GM18502 (cell line): ENCODE data around the gene CHD1.
"Not testable (repeated sequence)": the region's sequence is repeated elsewhere in the genome, so short reads cannot be mapped to it uniquely, and the experiment has no call there.

Experiments used
- ATAC-seq: cut with Tn5 transposase; IDR thresholded peaks from one replicate; pipeline ENCODE4 v1.9.1; 2021; ENCODE audit warnings: mild to moderate bottlenecking; ENCODE audit not compliant: unreplicated experiment, poor library complexity

The CHD1 gene

DNA sequence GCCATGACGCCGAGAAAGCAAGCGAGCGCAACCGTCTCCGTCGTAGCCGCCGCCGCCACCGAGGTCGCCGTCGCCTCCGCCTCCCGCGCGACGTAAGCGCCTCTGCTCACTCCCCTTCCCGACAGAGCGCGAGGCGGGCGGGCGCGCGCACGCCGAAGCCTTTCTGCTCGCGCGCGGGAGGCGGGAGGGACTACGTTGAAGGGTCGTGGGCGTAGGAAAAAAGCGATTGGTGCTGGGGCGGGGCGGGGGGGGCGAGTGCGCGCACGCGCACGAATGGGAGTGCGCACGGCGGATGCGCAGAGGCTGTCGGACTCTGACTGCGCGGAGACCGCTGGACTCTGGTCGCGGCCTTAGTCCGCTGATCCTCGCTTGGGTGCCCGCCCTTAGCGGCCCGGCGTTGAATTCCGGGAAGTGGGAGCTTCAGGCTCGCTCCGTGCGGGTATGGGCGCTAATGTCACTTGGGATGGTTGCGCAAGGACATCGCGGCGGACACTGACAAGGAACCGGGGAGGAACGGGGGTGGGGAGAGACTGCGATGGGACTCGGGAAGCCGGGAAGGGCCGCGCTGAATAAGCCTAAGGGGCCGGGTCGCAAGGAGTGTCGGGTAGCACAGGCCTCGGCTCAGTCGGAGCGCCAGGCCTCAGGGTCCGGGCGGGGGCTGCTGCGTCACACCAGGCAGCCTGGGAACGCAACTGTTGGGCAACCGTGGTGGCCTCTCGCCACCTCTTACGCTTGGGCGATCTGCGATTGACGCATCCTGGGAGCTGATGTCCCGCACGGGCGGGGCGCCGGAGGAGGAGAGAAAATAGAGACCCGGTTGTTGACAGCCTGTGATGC, at the start of gene CHD1:
CHD1 (minus strand) TSS at position 135 of the 837 bp plus-strand sequence. CDS start 2,621 bp downstream, outside the sequence.
- peak; percentile 70 for ATAC-seq

GRCh38 chr5:98978528-98978927, 49.7 kb upstream of the CHD1 start:
- no peak for ATAC-seq

DNA sequence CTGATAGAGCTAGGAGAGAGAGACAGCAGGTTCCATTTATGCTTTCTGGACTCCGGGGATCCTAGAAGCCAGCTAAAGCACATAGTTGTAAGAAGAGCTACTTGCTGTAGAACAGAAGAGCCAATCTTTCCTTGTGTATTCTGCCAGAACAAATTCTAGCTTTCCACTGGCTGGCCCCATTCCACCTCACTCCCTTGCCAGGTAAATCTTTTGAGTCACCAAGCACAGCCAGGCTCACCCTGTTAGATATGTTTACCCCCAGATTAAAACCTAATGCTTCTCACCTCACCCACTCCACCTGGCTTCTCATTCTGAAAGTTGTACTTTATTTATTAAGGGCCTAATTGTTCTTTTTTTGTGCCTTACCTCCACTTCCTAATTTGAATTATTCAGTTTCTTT, 48.9 kb upstream of the CHD1 start:
- no peak for ATAC-seq

GRCh38 chr5:98975682-98976407, 47.0 kb upstream of the CHD1 start:
- ATAC-seq: peak; percentile 92

- peak; percentile 43 for ATAC-seq
Measured at GRCh38 chr5:98975223-98975622, 46.4 kb upstream of the CHD1 start.

DNA sequence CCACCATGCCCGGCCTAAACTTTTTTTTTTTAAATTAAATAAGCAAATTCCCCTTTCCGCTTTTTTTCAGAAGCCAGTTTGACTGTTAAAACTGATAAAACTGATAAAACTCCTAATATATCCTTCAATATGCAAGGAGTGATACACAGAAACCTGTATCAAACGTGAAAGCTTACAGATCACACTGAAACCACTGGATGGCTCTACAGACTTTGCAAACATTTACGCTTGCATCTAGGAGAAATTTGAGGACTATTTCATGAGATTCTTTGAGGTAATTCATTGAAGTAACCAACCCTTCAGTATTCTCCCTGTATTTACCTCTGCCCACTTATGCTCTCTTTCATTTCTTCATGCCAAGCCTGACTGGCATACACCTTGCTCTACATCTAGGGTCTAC, 40.6 kb upstream of the CHD1 start:
- ATAC-seq: no peak

DNA sequence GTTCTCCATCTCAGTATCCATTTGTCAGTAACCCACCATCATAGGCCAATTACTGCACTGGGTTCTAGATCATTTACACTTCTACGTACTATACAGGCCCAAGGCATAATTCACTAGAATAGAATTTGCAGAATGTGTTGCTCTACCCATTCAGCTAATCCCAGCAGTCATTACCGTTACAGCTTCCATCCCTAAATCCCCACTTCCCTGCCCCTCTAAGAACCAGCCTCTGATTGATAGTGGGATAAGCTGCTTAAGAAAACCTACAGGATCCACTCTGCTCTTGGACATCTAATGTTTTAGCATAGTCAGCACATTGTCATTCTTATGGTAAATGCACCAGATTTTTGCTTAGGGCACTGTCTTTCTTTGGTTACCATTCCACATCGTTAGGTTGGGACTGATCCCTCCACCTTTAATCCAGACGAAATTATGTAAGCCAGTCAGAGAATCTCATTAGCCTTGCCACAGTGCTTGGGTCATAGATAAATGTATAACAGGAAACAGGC, 39.3 kb upstream of the CHD1 start:
- ATAC-seq: no peak

GRCh38 chr5:98965226-98965625, 36.4 kb upstream of the CHD1 start:
- no peak for ATAC-seq

DNA sequence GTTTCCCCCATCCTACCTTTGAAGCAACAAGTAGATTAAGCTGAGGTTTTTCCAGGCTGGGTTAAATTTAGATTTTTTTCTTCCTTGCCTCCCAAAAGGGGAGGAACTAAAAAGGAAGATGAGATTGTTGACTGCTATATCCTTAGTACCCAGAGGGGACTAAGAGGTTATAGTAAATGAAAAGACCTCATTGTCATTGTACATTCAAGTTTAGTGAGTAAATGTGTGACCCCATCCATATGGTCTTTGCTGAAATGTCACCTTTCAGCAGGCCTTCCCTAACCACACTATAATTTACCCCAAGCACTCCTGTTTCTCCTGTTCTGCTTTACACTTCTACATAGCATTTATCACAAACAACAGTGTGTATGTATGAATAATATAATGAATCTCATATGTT, 35.8 kb upstream of the CHD1 start:
- no peak for ATAC-seq

GRCh38 chr5:98963019-98963418, 34.2 kb upstream of the CHD1 start:
- ATAC-seq: no peak

DNA sequence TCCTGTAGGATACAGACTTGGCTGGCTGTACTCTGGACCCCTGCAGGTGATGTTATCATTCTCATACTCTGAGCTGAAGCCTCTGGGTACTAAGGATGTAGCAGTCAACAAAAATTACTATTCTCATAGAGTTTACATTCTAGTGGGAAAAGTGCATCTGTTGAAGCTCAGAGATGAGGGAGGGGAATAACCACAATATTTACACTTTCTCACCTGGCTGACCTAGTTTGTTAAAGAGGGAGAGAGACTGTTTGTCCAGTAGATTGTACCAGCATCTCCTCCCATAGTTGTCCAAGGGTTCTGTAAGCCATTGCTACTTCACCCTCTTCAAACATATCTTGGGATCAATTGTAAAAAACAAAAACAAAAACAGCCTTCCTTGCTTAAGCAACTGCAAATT, 33.8 kb upstream of the CHD1 start:
- ATAC-seq: no peak

- no peak for ATAC-seq
Measured at GRCh38 chr5:98961665-98962344, 33.0 kb upstream of the CHD1 start.

- ATAC-seq: no peak
Measured at GRCh38 chr5:98957307-98957706, 28.5 kb upstream of the CHD1 start.

DNA sequence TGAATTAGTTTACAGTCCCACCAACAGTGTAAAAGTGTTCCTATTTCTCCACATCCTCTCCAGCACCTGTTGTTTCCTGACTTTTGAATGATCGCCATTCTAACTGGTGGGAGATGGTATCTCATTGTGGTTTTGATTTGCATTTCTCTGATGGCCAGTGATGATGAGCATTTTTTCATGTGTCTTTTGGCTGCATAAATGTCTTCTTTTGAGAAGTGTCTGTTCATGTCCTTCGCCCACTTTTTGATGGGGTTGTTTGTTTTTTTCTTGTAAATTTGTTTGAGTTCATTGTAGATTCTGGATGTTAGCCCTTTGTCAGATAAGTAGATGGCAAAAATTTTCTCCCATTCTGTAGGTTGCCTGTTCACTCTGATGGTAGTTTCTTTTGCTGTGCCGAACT, 27.1 kb upstream of the CHD1 start:
- ATAC-seq: not testable (repeated sequence)

GRCh38 chr5:98955471-98955870, 26.7 kb upstream of the CHD1 start:
- ATAC-seq: not testable (repeated sequence)

DNA sequence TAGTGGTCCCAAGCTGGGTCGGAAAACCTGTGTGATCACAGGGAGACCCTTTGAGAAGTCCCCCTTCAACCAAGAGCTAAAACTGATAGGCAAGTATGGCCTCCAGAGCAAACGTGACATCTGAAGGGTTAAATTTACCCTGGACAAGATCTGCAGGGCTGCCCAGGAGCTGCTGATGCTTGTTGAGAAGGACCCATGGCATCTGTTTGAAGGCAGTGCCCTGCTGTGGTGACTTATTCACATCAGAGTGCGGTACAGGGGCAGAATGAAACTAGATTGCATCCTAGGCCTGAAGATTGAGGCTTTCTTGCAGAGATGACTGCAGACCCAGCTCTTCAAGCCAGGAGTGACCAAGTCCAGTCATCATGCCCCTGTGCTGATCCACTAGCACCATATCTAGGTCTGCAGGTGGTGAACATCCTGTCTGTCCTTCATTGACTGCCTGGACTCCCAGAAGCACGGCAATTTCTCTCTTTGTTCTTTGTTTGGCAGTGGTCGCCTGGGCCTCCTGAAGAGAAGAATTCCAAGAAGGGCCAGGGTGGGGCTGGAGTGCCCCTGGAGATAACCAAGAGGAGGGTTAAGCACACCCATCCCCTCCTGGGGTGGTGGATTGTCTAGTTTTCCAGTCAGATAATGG, 25.7 kb upstream of the CHD1 start:
- ATAC-seq: no peak

DNA sequence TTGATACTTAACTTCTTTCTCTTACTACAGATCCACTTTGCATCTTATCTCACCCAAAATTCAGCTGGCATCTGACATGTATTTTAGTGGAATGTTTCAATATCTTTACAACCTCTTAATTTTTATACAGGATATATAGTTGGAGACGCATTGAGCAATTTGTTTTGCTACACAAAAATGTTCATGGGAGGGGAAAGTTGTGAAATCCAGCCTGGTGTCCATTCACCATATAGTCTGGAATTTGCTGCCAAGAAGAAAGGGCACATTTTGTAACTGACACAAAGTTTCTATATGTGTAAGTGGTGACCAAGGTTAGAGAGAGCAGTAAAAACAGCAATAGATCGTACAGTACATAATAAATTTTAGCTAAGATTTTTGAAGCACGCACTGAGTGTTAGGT, 14.0 kb upstream of the CHD1 start:
- ATAC-seq: no peak

DNA sequence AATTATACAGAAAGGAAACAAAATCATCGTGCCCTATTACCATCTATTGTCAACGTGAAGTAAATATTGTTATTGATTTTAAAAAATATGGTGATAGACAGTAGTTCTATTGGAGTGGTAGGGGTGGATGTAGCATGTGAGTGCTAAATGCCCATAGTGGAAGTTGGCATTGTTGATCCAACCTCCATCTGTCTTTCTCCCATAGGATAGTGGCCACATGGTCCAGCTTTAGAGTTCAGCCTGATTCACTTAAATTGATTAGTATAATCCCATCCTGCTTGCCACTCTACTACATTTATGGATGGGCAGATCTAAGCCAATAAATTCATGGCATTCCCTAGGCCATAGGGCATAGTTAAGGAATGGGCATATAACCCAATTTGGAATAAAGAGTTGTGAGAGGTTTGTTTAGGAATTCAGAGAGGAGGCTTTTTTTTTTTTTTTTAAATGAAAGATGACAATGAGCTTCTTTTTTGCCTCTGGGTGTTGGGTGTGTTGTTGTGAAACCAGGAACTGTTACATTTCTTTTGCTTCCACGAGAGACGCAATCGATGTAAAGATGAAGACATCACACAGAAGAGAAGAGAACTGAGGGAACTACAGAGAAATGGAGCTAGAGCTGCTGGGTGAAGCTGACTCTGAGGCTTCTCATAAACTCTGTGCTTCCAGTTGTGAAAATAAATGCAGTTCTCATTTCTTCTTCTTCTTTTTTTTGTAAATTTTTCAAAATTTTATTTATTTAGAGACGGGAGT, 12.5 kb upstream of the CHD1 start:
- no peak for ATAC-seq

DNA sequence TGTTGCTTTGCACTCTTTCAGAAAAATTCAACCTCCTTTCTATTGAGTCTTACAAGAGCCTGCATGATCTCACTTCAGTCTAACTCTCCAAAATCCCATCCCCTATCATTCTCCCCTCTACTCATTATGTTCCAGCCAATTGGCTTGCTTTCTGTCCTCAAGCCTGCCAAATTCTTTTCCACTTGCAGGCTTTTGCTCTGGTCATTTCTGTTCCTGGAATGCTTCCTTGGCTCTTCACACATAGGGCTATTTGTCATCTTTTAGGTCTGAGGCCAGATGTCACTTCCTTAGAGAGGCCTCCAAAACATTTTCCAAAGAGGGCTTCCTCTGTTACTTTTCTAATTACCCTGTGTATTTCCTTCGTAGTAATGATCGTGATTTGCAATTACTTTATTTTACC, 11.8 kb upstream of the CHD1 start:
- ATAC-seq: no peak

DNA sequence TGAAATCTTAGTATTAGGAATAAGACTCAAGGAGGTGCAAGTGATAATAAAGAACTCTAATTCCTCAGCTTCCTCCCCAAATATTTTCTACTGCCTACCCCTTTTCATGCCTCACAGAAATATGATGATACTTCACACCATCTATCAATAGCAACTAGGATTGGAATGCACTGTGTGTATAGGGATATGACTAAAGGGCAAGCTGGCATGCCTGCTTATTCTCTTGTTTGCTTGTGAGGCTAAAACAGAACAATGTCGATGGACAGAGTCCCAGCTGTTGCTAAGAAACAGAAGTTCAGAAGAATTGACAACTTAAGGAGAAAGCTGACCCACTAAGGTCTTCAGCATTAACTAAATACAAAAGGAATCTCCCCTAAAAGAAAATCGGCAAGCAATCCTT, 9.7 kb upstream of the CHD1 start:
- ATAC-seq: no peak
